Measurements from ENCODE around the gene ADAM15.

The ADAM15 gene

DNA sequence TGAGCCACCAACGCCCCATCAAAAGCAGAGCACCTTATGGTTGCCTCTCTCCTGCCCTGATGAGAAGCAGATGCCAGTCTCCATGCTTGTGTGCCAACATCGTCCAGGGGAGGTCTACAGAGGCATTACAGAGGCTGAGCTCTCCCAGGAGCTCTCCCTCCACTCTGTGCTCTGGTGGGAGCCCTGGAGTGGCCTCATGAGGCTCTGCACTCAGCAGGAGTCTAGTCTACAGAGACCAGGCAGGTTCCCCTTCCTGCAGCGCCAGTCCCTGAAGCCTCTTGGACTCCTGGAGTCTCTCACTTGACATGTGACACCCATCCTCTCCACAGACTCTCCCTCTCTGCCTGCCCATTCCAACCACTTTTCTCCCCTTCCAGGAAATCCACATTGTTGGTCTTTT lies 14.1 kb upstream of the ADAM15 start:
- Mint-ChIP-seq H3K27me3 (peaks cover 57% of the 10 kb centered on the region), H3K36me3 (no peaks in the 10 kb centered on the region), H3K9me3 (no peaks in the 10 kb centered on the region), H3K4me1 (no peaks in the 10 kb centered on the region), H3K4me3 (no peak overlapping the region), H3K27ac (no peak overlapping the region)
- ATAC-seq, result no peak

DNA sequence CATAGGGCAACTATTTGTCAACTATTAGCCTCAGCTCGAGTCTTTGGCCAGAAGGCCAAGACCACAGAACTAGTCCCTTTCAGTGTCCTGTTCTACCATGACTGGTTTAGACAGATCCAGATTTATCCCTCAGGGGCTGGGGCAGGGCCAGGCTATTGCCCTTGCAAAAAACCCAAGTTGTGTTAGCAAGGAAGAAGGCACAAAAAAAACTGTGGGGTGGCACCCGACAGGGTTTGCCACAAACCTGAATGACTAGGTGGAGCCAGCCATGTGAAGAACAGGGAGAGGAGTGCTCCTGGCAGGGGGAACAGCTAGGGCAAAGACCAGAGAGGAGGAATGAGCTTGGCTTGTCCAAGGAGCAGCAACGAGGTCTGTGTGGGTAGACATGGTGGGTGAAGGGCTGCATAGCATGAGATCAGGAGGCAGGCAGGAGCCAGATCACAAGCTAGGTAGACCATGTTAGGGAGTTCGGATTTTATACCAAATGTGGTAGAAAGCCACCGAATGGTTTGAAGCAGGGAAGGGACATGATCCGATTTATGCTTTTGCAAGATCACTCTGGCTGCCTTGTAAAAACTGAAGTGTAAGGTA lies 13.2 kb upstream of the ADAM15 start:
- no peaks in the 10 kb centered on the region for H3K9me3 Mint-ChIP-seq
- ATAC-seq, result no peak
- H3K4me1 Mint-ChIP-seq, result no peaks in the 10 kb centered on the region
- no peak overlapping the region for H3K4me3 Mint-ChIP-seq
- no peak overlapping the region for H3K27ac Mint-ChIP-seq
- H3K36me3 Mint-ChIP-seq, result no peaks in the 10 kb centered on the region
- H3K27me3 Mint-ChIP-seq, result peaks cover 57% of the 10 kb centered on the region

DNA sequence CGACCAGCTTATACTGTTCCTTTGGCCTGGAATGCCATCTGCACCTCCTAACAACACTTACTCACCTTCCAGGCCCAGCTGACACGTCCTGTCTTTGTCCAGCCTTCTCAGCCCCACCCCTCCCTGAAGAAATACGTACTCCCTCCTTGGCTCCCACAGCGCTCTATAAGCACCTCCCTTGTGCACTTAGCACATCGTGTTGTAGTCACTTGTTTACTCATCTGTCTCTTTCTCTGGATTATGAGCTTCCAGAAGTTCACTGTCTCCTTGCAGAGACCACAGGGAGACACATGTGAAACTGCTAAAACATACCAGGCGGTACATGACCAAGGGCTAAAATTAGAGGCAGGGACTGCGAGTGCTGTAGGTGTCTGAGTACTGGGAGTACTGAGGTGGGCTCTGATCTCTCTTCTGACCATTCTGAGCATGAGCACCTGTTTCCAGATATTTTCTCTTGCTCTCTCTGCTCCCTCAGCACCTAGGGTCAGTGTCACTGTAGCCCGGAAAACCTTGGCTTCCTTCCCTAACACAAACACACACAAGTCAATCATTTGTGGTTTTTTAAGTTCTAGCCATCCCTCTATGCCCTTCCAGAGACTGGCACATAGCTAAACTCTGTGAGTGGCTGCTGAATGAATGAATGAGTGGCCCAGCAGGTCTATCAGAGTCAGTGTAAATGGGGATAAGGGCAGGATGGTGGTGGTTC lies 12.4 kb upstream of the ADAM15 start:
- no peak overlapping the region for H3K27ac Mint-ChIP-seq
- H3K36me3 Mint-ChIP-seq, result no peaks in the 10 kb centered on the region
- peaks cover 55% of the 10 kb centered on the region for H3K27me3 Mint-ChIP-seq
- no peak overlapping the region for H3K4me3 Mint-ChIP-seq
- H3K9me3 Mint-ChIP-seq, result no peaks in the 10 kb centered on the region
- no peaks in the 10 kb centered on the region for H3K4me1 Mint-ChIP-seq
- no peak for ATAC-seq

DNA sequence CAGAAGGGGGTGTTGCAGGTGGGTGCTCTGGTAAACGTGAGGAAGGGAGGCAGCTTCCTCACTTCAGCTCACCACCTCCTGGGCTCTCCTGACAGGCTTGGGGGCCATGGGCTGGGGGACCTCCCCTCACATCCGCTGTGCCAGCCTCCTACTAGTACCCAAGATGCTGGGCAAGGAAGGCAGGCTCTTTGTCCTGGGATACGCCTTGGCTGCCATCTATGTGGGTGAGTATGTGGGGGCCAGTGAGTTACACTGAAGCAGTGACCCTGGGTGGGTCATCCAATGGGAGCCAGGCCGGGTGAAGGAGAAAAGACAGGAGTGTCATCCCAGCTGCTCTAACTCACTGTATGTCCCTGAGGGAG lies 11.8 kb upstream of the ADAM15 start:
- peaks cover under 1% of the 10 kb centered on the region for H3K4me1 Mint-ChIP-seq
- ATAC-seq, result no peak
- no peaks in the 10 kb centered on the region for H3K9me3 Mint-ChIP-seq
- H3K27ac Mint-ChIP-seq, result no peak overlapping the region
- peaks cover 50% of the 10 kb centered on the region for H3K27me3 Mint-ChIP-seq
- H3K36me3 Mint-ChIP-seq, result no peaks in the 10 kb centered on the region
- no peak overlapping the region for H3K4me3 Mint-ChIP-seq

DNA sequence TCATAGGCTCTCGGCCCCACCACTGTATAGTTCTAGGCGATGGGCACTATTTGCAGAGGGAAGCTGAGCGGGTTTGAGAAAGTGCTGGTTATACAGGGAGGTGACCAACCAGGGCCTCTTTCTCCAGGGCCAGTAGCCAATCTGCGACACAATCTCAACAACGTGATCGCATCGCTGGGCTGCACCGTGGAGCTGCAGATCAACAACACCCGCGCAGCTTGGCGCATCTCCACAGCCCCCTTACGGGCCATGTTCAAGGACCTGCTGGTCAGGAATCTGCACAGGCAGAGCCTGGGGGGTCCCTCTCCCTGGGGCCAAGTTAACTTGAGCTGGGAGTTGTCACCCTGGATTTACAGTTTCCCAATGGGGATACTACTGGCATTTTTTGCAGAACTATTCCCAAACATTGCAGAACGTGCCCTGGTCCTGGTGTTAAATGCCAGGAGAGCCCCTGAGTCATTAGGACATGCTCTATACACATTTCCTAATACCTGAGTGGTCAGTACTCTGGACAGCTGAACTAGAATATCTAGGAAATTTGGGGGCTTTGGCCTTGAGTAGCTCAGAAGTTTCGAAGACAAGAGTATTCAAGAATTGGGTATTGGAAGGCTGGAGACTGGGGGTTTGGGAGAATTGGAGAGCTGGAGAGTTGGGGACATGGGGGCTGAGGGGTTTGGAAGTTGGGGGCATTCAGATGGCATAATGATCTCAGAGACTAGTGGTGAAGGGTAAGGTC lies 10.6 kb upstream of the ADAM15 start:
- Mint-ChIP-seq H3K36me3 (no peaks in the 10 kb centered on the region), H3K4me1 (peaks cover 10% of the 10 kb centered on the region), H3K4me3 (no peak overlapping the region), H3K27ac (no peak overlapping the region), H3K27me3 (peaks cover 40% of the 10 kb centered on the region), H3K9me3 (no peaks in the 10 kb centered on the region)
- ATAC-seq, result no peak

DNA sequence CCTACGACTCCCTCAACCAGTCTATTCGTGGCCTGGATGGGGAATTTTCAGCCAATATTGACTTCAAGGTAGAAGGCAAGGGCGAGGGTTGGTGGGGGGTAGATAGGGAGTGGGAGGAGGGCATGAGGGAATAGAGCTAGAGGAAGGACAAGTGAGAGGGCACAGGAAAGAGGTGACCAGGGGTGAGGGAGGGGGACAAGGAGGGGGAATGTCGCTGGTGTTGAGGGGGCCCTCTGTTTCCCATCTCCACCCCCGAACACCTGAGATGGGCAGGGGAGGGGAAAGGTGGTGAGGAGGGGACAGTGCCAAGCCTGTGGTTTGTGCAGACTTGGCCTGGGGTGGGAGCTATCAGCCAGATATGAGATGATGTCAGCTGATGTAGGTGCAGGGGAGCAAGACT lies 8.3 kb upstream of the ADAM15 start:
- H3K27ac Mint-ChIP-seq, result no peak overlapping the region
- no peaks in the 10 kb centered on the region for H3K9me3 Mint-ChIP-seq
- no peak overlapping the region for H3K4me3 Mint-ChIP-seq
- no peak for ATAC-seq
- H3K27me3 Mint-ChIP-seq, result peaks cover 37% of the 10 kb centered on the region
- H3K36me3 Mint-ChIP-seq, result no peaks in the 10 kb centered on the region
- H3K4me1 Mint-ChIP-seq, result peaks cover 10% of the 10 kb centered on the region

DNA sequence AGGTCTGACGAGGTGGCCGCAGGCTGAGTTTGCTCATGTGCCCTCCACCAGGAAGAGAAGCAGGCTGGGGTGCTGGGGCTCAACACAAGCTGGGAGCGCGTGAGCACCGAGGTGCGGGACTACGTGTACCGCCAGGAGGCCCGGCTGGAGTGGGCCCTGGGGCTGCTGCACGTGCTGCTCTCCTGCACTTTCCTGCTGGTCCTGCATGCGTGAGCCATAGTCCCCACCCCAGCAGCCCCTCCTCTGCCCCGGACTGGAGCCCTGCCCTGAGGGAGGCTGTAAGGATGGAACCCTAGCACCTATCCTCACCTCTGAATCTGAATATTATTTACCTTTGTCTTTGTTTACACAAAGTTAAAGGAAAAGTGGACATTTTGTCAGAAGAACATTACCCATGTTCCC lies 7.8 kb upstream of the ADAM15 start:
- no peak for ATAC-seq
- Mint-ChIP-seq H3K4me3 (no peak overlapping the region), H3K27me3 (peaks cover 32% of the 10 kb centered on the region), H3K36me3 (no peaks in the 10 kb centered on the region), H3K27ac (no peak overlapping the region), H3K4me1 (peaks cover 10% of the 10 kb centered on the region), H3K9me3 (no peaks in the 10 kb centered on the region)

DNA sequence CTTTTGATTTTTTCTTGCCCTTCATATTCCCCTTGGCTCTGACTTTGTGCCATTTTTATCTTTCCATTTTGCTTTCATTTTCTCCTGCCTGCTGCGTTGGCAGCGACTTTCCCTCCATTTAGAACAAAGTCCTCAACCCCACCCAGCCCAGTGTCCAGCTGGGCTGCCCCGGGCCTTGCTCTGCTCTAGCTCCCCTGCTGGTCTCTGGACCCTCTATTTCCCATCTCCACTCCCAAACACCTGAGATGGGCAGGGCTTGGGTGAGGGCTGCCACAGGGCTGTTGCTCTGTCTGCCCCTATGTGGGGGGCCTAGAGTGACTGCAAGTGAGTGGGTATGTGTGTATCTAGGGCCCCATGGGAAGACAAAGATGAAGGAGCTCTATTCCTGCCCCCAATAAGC lies 7.3 kb upstream of the ADAM15 start:
- Mint-ChIP-seq H3K4me1 (peaks cover 10% of the 10 kb centered on the region), H3K27ac (no peak overlapping the region), H3K36me3 (no peaks in the 10 kb centered on the region), H3K9me3 (no peaks in the 10 kb centered on the region), H3K4me3 (no peak overlapping the region), H3K27me3 (peaks cover 27% of the 10 kb centered on the region)
- ATAC-seq, result no peak

DNA sequence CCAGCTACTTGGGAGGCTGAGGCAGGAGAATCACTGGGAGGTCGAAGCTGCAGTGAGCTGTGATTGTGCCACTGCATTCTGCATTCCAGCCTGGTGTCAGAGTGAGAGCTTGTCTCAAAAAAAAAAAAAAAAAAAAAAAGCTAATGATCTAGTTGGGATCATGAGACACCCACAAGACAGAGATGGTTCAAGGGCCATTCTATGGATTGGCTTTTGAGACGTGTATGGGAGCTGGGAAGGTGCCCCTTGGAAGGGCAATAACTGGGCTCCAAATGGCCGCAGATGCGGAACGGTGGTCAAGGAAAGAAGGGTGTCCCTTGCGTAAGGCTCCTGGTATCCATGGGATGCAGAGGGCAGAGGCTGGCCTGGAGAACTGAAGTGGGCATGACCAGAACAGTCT lies 6.8 kb upstream of the ADAM15 start:
- no peaks in the 10 kb centered on the region for H3K9me3 Mint-ChIP-seq
- no peak overlapping the region for H3K4me3 Mint-ChIP-seq
- no peaks in the 10 kb centered on the region for H3K36me3 Mint-ChIP-seq
- no peak overlapping the region for H3K27ac Mint-ChIP-seq
- H3K4me1 Mint-ChIP-seq, result peaks cover 10% of the 10 kb centered on the region
- H3K27me3 Mint-ChIP-seq, result peaks cover 22% of the 10 kb centered on the region
- ATAC-seq, result no peak

DNA sequence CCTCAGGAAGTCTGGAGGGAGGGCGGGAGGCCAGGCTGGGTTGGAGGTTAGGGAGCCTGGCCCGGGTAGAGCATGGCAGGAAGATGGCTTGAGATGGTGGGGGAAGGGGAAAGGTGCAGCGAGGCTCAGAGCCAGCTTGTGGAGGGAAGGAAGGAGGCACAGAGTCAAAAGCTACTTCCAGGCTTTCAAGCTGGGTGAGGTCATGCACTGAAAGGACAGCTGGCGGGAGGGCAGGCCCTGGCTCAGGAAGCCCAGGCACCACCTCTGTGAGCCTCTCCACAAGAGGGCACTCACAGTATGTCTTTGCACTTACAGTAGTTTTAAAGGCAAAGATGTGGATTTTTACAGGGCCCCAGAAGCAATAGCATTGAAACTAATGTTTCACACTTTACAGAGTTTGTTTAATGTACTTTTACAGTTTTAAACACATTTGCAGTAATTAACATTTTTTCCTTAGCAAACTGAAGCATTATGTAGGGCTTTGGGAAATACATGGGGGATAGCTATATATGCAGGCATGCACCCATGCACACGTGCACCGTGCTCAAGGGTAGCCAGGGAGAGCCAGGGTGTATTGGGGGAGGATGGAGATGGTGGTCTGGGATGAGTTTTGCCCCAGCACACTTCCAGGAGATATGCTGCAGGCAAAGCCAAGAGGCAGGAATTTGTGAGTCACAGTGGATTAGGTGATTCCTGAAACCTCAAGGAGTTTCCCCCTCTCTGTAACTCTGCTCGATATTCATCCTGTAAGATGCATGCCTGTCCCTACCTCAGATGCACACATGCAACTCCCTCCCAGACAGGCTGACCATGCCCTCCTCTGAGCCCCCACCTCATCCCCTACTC lies 6.1 kb upstream of the ADAM15 start:
- ATAC-seq, result peak; percentile 83
- Mint-ChIP-seq H3K4me3 (no peak overlapping the region), H3K36me3 (no peaks in the 10 kb centered on the region), H3K27ac (no peak overlapping the region), H3K27me3 (peaks cover 18% of the 10 kb centered on the region), H3K9me3 (no peaks in the 10 kb centered on the region), H3K4me1 (peaks cover 16% of the 10 kb centered on the region)

DNA sequence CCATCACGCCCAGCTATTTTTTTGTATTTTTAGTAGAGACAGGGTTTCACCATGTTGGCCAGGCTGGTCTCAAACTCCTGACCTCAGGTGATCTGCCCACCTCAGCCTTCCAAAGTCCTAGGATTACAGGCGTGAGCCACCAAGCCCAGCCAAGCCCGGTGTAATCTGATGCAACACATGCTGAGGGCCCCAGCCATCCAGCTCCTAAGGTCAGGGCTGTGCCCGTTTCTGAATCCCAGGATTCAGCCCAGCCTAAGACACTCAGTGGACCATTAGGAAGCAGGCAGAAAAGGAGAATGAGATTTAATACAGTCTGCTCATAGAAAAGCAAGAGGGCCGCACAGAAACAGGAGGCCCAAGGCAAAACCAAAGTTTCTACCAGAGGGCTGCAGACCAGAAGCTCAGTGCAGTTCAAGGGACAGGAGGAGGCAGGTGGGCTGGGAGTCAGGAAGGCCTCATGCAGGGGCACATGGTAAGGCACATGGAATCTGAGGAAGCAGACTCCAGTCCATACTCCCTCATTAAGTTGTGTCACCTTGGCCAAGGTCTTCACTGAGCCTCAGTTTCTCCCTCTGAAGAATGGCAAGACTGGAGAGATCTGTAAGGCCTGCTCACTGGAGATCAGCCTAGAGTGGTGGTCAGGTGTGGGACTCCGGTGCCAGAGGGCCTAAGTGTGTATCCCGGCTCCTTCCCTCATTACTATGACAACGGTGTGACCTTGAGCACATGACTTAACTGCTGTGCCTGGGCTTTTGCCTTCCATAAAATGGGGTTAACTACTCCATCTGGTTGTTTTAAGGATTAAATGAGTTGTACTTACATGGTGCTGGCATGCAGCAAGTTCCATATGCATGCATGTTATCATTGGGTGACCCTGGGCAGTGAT lies 2.4 kb upstream of the ADAM15 start:
- no peaks in the 10 kb centered on the region for H3K36me3 Mint-ChIP-seq
- peaks cover 44% of the 10 kb centered on the region for H3K4me1 Mint-ChIP-seq
- no peaks in the 10 kb centered on the region for H3K27me3 Mint-ChIP-seq
- no peak overlapping the region for H3K4me3 Mint-ChIP-seq
- no peak overlapping the region for H3K27ac Mint-ChIP-seq
- H3K9me3 Mint-ChIP-seq, result no peaks in the 10 kb centered on the region
- ATAC-seq, result no peak

DNA sequence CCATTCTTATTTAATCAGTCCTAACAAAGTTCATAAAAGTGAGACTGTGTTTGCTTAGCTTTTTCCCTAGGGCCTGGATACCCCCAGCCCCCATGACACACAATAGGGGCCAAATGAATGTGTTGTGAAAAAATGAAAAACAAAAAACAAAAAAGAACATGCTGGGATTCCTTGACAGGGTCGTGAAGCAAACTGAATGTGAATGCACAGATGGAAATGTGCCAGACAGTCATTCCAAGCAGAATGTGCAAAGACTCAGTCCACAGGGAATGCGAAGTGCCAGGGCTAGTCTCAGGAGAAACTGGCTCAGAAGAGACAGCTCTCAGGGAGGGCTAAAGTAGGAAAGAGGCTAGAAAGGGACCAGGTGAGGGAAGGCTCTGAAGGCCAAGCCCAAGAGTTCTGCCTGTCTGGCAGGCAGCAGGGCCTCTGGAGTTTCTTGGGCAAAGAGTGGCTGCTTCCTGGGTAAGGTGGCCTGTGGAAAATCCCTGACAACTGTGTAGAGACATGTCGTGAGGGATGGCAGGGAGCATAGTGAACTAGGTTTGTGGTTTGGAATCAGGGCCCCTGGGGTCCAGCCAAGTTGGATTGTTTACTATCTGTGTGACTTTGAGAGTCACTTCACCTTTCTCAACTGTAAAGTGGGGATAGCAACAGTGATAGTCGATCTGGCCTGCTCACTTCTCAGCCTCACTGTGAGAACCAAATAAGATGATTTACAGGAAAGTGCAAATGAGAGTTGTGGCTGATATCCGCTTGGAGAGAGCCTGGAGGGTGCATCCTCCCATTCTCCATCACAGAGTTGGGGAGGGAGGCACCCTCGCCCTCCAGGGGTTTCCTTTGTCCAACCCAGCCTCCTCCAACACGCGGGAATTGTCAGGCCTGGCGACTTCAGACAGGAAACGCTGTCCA lies 1.2 kb upstream of the ADAM15 start:
- Mint-ChIP-seq H3K27me3 (no peaks in the 10 kb centered on the region), H3K4me1 (peaks cover 38% of the 10 kb centered on the region), H3K36me3 (no peaks in the 10 kb centered on the region), H3K9me3 (no peaks in the 10 kb centered on the region), H3K4me3 (peak overlapping the region; percentile 85), H3K27ac (peak overlapping the region; percentile 22)
- no peak for ATAC-seq

DNA sequence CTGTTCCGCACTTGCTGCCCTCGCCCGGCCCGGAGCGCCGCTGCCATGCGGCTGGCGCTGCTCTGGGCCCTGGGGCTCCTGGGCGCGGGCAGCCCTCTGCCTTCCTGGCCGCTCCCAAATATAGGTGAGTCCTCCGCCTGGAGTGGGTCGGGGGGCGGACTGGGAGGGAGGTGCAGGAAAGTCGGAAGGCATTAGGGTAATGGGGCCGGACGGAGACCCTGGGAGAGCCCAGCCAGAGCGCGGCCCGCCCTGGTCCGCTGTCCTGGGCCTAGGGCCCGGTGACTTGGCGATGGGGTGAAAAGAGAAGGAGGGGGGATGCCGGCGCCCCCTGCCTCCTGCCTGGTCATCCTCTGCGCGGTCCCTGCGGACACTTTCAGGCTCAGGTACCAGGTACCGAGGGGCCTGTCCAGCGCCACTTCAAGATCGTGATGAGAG lies 243 bp downstream of the ADAM15 start:
- Mint-ChIP-seq H3K27me3 (no peaks in the 10 kb centered on the region), H3K36me3 (peaks cover 7% of the 10 kb centered on the region), H3K9me3 (no peaks in the 10 kb centered on the region), H3K4me3 (peak overlapping the region; percentile 75), H3K4me1 (peaks cover 34% of the 10 kb centered on the region), H3K27ac (peak overlapping the region; percentile 7)
- no peak for ATAC-seq

Data from stimulated activated memory B cell treated with anti-CD40 and anti-IgM and Interleukin-4, amounts not matched to agents 10 μg/mL and 1 μg/mL and 100 μg/mL, for 72 hours (primary cell).